Prostate gland (tissue), 2 donors: ENCODE data around the gene UBR4. TPM values are rescaled to one million over a fixed set of nuclear protein-coding genes. Genes with fewer than 3 reads are reported as not detected.

Source experiments
- DNase-seq: peaks from one replicate; pipeline ENCODE4 v3.0.0-alpha.2; 2019; ENCODE audit warnings: low spot score
- H3K27ac ChIP-seq, 2 donors: fragments of 200-600 bp; sonication (generic); 2 replicates each; pipeline ENCODE4 v1.5.1; 2017 to 2019
- H3K27me3 ChIP-seq: fragments of 200-600 bp; sonication (generic); replicated peaks from 2 replicates; pipeline ENCODE4 v1.5.1; 2019; ENCODE audit not compliant: insufficient read depth
- H3K36me3 ChIP-seq, 2 donors: fragments of 200-600 bp; sonication (generic); 1 replicate in 1 of 2; 2 replicates in 1 of 2; pipeline versions ENCODE4 v1.5.1 to v1.8.1; 2017 to 2019
- H3K4me1 ChIP-seq: fragments of 200-600 bp; sonication (generic); replicated peaks from 2 replicates; pipeline ENCODE4 v1.5.1; 2019
- H3K4me3 ChIP-seq, 2 donors: fragments of 200-600 bp; sonication (generic); 2 replicates each; pipeline ENCODE4 v1.5.1; 2017 to 2019
- H3K9me3 ChIP-seq: fragments of 200-600 bp; sonication (generic); 2 replicates; pipeline ENCODE4 v1.5.1; 2017
- CTCF ChIP-seq, 4 experiments: fragments of 200-600 bp in 2 of 4; fragments of 450-650 bp in 2 of 4; sonication (generic) in 2 of 4; IDR thresholded peaks; 1 replicate in 3 of 4; 2 replicates in 1 of 4; pipeline ENCODE4 v1.5.1; 2016 to 2019; ENCODE audit warnings: antibody characterized with exemption in 4 of 4, mild to moderate bottlenecking in 2 of 4, moderate library complexity in 2 of 4
- POLR2A ChIP-seq: fragments of 450-650 bp; IDR thresholded peaks from one replicate; pipeline ENCODE4 v1.6.1; 2016; ENCODE audit warnings: antibody characterized with exemption, mild to moderate bottlenecking
- POLR2AphosphoS5 ChIP-seq: sonication (generic); formaldehyde crosslinking; IDR thresholded peaks from one replicate; pipeline ENCODE4 v1.6.1; 2017; ENCODE audit warnings: antibody characterized with exemption
- WGBS: methylation state at CpG from one replicate; pipeline ENCODE4 v1.1.5; 2018; 5-methylcytosine and 5-hydroxymethylcytosine counted together
- intact Hi-C: fragments of 100-400 bp; cut with DNase I; formaldehyde crosslinking; loops from one replicate; pipeline ENCODE4 v1.14.2; 2022
- total RNA-seq, 2 donors: library from RNA; depleted of rRNA; stranded (reverse); fragments of >200 nt; gene quantifications; one replicate each; pipeline ENCODE4 v1.1.0, GENCODE V29; 2016

The UBR4 gene
- total RNA-seq, 2 donors from 2014 or later, result 93.5 to 311 TPM

- Histone ChIP-seq H3K36me3 (peaks cover 23 to 57% of the 10 kb centered on the region in 2 donors), H3K9me3 (no peaks in the 10 kb centered on the region), H3K4me1 (no peaks in the 10 kb centered on the region), H3K4me3 (no peak overlapping the region), H3K27me3 (no peaks in the 10 kb centered on the region), H3K27ac (no peak overlapping the region)
- TF ChIP-seq CTCF (IDR thresholded peaks at IDR 0.05), result no peak
- no peak for TF ChIP-seq POLR2A
- TF ChIP-seq POLR2AphosphoS5, result no peak
- 67% methylated on average over 7 of the region's 7 CpGs for WGBS
- intact Hi-C loops, result no loop called here
- DNase-seq, result no peak
Observed at GRCh38 chr1:19154876-19155275, 55.2 kb downstream of the UBR4 start.

GRCh38 chr1:19153169-19153568, 56.9 kb downstream of the UBR4 start:
- WGBS, result 91% methylated on average over 7 of the region's 7 CpGs
- Histone ChIP-seq H3K4me3 (no peak overlapping the region), H3K9me3 (no peaks in the 10 kb centered on the region), H3K4me1 (no peaks in the 10 kb centered on the region), H3K36me3 (peaks cover 32 to 67% of the 10 kb centered on the region in 2 donors), H3K27ac (no peak overlapping the region), H3K27me3 (no peaks in the 10 kb centered on the region)
- no peak for TF ChIP-seq CTCF (IDR thresholded peaks at IDR 0.05)
- no peak for TF ChIP-seq POLR2AphosphoS5
- TF ChIP-seq POLR2A, result no peak
- intact Hi-C loops, result no loop called here
- no peak for DNase-seq

- no peaks in the 10 kb centered on the region for H3K27me3 ChIP-seq
- no peaks in the 10 kb centered on the region for H3K4me1 ChIP-seq
- peaks cover 28 to 75% of the 10 kb centered on the region in 2 donors for H3K36me3 ChIP-seq
- no peak overlapping the region for H3K4me3 ChIP-seq
- TF ChIP-seq POLR2A (no peak), CTCF (IDR thresholded peaks at IDR 0.05) (no peak), POLR2AphosphoS5 (no peak)
- H3K27ac ChIP-seq, result no peak overlapping the region
- intact Hi-C loops, result no loop called here
- WGBS, result 96% methylated on average over 9 of the region's 9 CpGs
- H3K9me3 ChIP-seq, result no peaks in the 10 kb centered on the region
- no peak for DNase-seq
Observed at GRCh38 chr1:19151537-19151936, 58.5 kb downstream of the UBR4 start.

- 92% methylated on average over 3 of the region's 3 CpGs for WGBS
- H3K4me1 ChIP-seq, result no peaks in the 10 kb centered on the region
- H3K27ac ChIP-seq, result no peak overlapping the region
- H3K4me3 ChIP-seq, result no peak overlapping the region
- no peaks in the 10 kb centered on the region for H3K27me3 ChIP-seq
- no peaks in the 10 kb centered on the region for H3K9me3 ChIP-seq
- peaks cover 36 to 69% of the 10 kb centered on the region in 2 donors for H3K36me3 ChIP-seq
- intact Hi-C loops, result no loop called here
- TF ChIP-seq POLR2A (no peak), CTCF (IDR thresholded peaks at IDR 0.05) (no peak), POLR2AphosphoS5 (no peak)
- DNase-seq, result no peak
Observed at GRCh38 chr1:19149736-19150135, 60.3 kb downstream of the UBR4 start.

GRCh38 chr1:19140465-19140864, 69.6 kb downstream of the UBR4 start:
- peaks cover 11 to 39% of the 10 kb centered on the region in 2 donors for H3K36me3 ChIP-seq

More at GRCh38 chr1:19140465-19140864, 69.6 kb downstream of the UBR4 start:
- Histone ChIP-seq H3K4me3 (no peak overlapping the region), H3K4me1 (no peaks in the 10 kb centered on the region), H3K27me3 (no peaks in the 10 kb centered on the region), H3K27ac (no peak overlapping the region), H3K9me3 (no peaks in the 10 kb centered on the region)
- no peak for DNase-seq
- intact Hi-C loops, result no loop called here
- TF ChIP-seq POLR2A, result no peak
- no peak for TF ChIP-seq CTCF (IDR thresholded peaks at IDR 0.05)
- TF ChIP-seq POLR2AphosphoS5, result no peak
- WGBS, result 79% methylated on average over 12 of the region's 12 CpGs
